ENCODE results near the gene INTS15.
"Not testable (repeated sequence)": the region's sequence is repeated elsewhere in the genome, so short reads cannot be mapped to it uniquely, and the experiment has no call there.

Gene INTS15

GRCh38 chr7:6589829-6590644 lies at the start of gene INTS15:
Gene INTS15, plus strand, starts transcription at chr7:6590021. Its CDS starts 263 bp downstream, at chr7:6590284.
- DNase-seq, result peak; percentile 75

- no peak for DNase-seq
These were observed 47.5 kb upstream of the INTS15 start for GRCh38 chr7:6542368-6542767.

GRCh38 chr7:6545398-6546126 lies 44.3 kb upstream of the INTS15 start:
- no peak for DNase-seq

DNA sequence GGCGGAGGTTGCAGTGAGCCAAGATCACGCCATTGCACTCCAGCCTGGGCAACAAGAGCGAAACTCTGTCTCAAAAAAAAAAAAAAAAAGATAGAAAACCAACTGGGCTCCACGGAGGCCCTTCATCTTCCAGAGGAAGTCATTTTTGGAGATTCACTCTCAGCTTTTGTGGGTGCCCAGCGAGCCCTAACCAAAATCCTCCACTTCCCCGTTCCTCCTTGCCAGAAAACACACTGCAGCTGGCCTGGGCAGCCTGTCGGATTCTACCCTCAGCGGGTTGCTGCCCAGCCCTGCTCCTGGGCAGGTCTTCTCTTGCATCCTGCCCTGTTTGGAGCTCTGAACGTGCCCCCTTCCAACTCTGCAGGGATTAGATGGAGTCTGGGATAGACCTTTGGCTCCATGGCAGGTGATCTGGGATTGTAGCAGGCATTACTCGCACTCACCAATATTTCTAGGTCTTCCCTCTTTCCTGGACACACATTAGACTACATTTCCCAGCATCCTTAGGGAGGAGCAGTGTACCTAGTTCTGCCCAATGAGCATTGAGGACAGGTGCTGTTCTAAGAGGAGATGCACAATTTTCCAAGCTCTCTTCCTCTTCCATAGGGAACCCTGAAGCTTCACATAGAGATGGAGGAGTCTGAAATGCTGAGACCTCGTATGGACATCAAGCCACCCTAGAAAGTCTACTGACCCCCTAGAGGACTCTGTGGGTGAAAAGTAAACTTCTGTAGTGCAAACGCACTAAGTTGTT lies 43.1 kb upstream of the INTS15 start:
- no peak for DNase-seq

DNA sequence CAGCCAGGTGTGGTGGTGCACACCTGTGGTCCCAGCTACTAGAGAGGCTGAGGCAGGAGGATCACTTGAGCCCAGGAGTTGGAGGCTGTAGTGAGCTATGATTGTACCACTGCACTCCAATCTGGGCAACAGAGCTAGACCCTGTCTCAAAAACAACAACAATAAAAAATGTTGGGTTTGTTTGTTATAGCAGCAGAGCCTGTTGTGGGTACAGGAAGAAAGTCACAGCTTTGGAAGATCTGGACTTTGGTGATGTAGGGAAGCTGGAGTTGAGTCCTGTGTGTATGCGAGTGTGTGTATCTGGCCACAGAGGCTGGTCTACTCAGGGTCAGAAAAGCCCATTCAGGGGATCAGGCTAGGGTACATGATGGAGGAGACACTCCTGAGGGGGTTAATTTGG lies 42.4 kb upstream of the INTS15 start:
- no peak for DNase-seq

GRCh38 chr7:6551016-6551511 lies 38.8 kb upstream of the INTS15 start, which contains the start of gene GRID2IP:
Gene GRID2IP, minus strand, starts transcription at chr7:6551461. Its CDS starts 25 bp downstream, at chr7:6551436.
- no peak for DNase-seq

GRCh38 chr7:6553448-6554044 lies 36.3 kb upstream of the INTS15 start:
- DNase-seq, result no peak

DNA sequence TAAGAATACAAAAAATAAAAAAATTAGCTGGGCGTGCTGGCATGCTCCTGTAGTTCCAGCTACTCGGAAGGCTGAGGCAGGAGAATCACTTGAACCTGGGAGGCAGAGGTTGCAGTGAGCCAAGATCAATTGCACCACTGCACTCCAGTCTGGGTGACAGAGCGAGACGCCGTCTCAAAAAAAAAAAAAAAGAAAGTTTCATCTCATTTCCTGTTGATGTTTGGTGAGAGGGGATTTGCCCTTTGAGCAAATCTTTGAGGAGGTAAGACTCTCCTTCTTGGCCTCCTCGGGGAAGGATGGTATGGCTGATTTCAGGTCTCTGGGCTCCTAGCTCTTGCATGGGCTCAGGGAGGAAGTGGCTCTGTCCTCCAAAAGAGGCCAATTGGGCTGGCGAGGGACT lies 35.0 kb upstream of the INTS15 start:
- DNase-seq, result no peak

DNA sequence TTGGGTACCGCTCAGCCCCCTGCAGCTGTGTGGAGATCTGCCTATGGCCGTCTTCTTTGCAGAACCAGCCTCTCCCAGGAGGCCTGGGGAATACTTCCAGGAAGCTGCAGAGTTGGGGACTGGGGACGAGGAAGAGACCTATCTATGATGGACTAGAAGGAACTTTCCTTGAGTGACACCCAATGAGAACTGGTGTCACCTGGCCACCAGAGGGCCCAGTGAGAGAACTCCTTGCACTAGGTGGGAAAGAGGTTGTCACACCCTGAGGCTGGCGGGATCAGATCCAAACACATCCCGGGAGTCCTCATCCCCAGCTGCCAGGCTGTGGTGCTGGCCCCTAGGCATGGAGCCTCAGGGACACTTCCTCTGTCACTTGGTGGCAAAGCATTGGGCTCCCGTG lies 33.6 kb upstream of the INTS15 start:
- peak; percentile 35 for DNase-seq

GRCh38 chr7:6558837-6559236 lies 31.0 kb upstream of the INTS15 start:
- peak; percentile 77 for DNase-seq

DNA sequence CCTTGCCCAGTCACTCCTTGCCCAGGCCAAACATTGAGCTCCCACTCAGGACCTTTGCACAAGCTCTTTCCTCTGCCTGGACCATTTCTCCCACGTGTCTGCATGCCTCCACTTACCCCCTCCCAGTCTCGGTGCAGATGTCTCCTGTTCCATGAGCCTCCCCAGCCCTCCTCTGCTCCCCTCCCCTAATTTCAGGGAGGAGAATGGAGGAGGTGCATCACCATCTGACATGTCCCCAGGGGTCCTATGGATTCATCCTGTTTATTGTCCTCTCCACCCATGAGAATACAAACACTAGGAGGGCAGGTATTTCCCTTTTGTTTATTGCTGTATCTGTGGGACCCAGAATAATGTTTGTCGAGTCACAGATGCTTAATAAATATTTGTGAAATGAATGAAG lies 29.9 kb upstream of the INTS15 start:
- DNase-seq, result no peak

DNA sequence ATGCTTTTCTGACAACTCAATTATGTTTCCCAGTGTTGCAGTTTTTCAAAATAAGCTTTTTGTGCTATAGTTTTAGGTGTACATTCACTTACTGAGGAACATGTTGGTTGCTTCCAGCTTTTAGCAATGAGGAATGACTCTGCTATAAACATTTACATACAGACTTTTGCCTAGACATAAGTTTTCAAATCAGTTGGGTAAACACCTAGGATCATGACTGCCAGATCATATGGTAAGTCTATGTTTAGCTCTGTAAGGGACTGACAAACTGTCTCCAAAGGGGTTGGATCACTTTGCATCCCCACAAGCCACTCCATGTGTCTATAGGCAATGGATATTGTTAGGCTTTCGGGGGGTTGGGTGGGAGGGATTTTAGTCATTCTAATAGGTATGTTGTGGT lies 27.7 kb upstream of the INTS15 start:
- no peak for DNase-seq

- no peak for DNase-seq
These were observed 25.7 kb upstream of the INTS15 start for GRCh38 chr7:6563936-6564770.

DNA sequence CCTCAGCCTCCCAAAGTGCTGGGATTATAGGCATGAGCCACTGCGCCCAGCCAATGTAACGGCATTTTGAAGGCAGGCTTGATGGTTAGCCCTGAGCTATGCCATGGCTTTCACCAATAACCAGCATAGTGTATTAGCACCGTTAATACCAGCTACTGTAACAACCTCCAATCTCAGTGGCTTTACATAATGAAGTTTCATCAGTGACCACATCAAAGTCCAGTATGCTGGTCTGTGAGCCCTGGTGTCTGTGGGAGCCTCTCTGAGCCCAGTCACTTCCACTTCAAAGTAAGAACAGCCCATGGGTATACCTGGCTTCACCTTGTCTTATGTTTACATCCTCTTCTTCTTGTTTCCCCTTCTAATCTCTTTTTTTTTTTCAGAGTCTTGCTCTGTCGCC lies 24.2 kb upstream of the INTS15 start:
- no peak for DNase-seq

DNA sequence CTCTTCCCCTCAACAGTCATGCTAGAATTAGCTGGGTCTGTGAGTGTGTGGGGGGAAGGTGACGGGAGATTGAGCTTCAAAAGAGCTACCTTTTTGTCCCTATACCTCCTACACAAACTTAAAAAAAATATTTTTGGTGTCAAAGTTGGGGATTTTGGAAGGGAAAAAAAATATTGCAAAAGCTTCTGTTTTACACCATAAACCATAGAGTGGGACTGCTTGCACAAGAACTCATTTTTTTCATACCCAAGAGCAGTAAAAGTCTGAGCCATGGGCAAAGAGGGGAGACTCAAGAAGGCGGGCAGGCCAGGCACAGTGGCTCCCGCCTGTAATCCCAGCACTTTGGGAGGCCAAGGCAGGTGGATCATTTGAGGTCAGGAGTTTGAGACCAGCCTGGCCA lies 21.9 kb upstream of the INTS15 start:
- DNase-seq, result no peak

GRCh38 chr7:6571160-6571779 lies 18.6 kb upstream of the INTS15 start:
- DNase-seq, result no peak

DNA sequence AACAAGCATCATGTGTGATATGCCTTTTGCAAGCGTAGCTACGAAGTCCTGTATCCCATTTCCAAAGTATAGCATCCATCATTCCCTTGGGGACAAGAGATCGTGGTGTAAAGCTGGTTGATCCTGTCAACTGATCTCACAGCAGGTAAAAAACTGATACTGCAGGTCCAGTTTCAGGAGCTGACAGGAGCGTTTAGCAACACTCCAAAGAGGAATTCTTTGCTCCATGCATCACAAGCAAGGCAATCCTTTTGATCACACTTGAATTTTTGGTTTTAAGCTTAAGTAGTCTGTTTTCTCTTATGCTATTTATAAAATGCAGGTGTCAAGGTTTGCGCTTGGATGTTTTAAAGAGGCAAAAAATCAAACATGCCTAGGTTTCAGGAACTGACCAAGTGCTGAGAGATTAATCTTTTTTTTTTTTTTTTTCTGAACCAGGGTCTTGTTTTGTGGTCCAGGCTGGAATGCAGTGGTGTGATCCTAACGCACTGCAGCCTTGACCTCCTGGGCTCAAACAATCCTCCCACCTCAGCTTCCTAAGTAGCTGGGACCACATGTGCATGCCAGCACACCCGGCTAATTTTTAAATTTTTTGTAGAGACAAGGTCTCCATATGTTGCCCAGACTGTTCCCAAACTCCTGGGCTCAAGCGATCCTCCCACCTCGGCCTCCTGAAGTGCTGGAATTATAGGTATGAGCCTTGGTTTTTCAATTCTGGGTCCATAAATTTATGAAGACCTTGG lies 14.4 kb upstream of the INTS15 start:
- DNase-seq, result no peak

- no peak for DNase-seq
These were observed 13.6 kb upstream of the INTS15 start for GRCh38 chr7:6576024-6576866.

DNA sequence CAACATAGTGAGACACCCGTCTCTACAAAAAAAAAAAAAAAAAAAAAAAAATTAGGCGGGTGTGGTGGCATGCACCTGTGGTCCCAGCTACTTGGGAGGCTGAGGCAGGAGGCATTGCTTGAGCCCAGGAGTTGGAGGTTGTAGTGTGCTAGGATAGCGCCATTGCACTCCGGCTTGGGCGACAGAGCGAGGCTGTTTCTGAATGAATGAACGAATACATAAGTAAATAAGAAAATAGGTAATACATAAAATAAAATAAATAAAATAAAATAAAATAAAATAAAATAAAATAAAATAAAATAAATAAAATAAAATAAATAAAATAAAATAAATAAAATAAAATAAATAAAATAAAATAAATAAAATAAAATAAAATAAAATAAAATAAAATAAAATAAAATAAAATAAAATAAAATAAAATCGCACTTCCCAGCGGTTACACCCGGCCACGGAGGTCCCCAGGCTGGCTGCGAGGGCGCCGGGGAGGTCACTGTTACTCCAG lies 12.9 kb upstream of the INTS15 start:
- DNase-seq, result not testable (repeated sequence)

Measured in COR-L47 (cell line).